DMS53 treated with DMSO at 0.1 percent for 48 hours (cell line): Measurements from ENCODE around the gene KAZN.
"Not testable (repeated sequence)": the region's sequence is repeated elsewhere in the genome, so short reads cannot be mapped to it uniquely, and the experiment has no call there.

ENCODE experiments used
- DNase-seq: peaks from one replicate; lab custom pipeline; 2025; ENCODE audit not compliant: unreplicated experiment; lab: John Stamatoyannopoulos, UW

Gene KAZN

GRCh38 chr1:15039017-15039648 lies 440.6 kb downstream of the KAZN start:
- no peak for DNase-seq

- DNase-seq = no peak
Observed at GRCh38 chr1:15039901-15040300, 441.4 kb downstream of the KAZN start.

GRCh38 chr1:15040685-15041084 lies 442.2 kb downstream of the KAZN start:
- not testable (repeated sequence) for DNase-seq

- no peak for DNase-seq
Observed at GRCh38 chr1:15042866-15043265, 444.4 kb downstream of the KAZN start.

- no peak for DNase-seq
Observed at GRCh38 chr1:15043934-15044333, 445.4 kb downstream of the KAZN start.

- DNase-seq = no peak
Observed at GRCh38 chr1:15045123-15045522, 446.6 kb downstream of the KAZN start.

GRCh38 chr1:15046487-15047165 lies 448.1 kb downstream of the KAZN start:
- DNase-seq = no peak

GRCh38 chr1:15047237-15047636 lies 448.8 kb downstream of the KAZN start:
- DNase-seq = no peak

GRCh38 chr1:15048437-15048980 lies 450.0 kb downstream of the KAZN start:
- no peak for DNase-seq

- DNase-seq = no peak
Observed at GRCh38 chr1:15049067-15049466, 450.6 kb downstream of the KAZN start.

GRCh38 chr1:15051882-15052528 lies 453.5 kb downstream of the KAZN start:
- no peak for DNase-seq

GRCh38 chr1:15053153-15053552 lies 454.7 kb downstream of the KAZN start:
- no peak for DNase-seq

GRCh38 chr1:15055736-15056415 lies 457.4 kb downstream of the KAZN start:
- no peak for DNase-seq

- DNase-seq = no peak
Observed at GRCh38 chr1:15056515-15057285, 458.2 kb downstream of the KAZN start.

- no peak for DNase-seq
Observed at GRCh38 chr1:15057834-15058233, 459.3 kb downstream of the KAZN start.

GRCh38 chr1:15058261-15058660 lies 459.8 kb downstream of the KAZN start:
- no peak for DNase-seq

GRCh38 chr1:15060104-15060503 lies 461.6 kb downstream of the KAZN start:
- DNase-seq = no peak

- DNase-seq = no peak
Observed at GRCh38 chr1:15062479-15063099, 464.1 kb downstream of the KAZN start.

- DNase-seq = no peak
Observed at GRCh38 chr1:15063346-15063745, 464.9 kb downstream of the KAZN start.

- DNase-seq = no peak
Observed at GRCh38 chr1:15063783-15064182, 465.3 kb downstream of the KAZN start.
